IPS-11a (cell line): ENCODE results near the gene ELF3.
"Not testable (repeated sequence)": the region's sequence is repeated elsewhere in the genome, so short reads cannot be mapped to it uniquely, and the experiment has no call there.

Source experiments
- H3K4me3 ChIP-seq: one replicate; pipeline ENCODE4 v1.5.1; 2013; ENCODE audit warnings: low read depth, low read length, control low read depth

ELF3 gene

GRCh38 chr1:202034149-202034682, 23.8 kb downstream of the ELF3 start:
- H3K4me3 ChIP-seq = no peak overlapping the region

GRCh38 chr1:202034683-202035462, 24.5 kb downstream of the ELF3 start:
- H3K4me3 ChIP-seq = no peak overlapping the region

GRCh38 chr1:202036595-202037387, 26.4 kb downstream of the ELF3 start:
- H3K4me3 ChIP-seq = no peak overlapping the region

GRCh38 chr1:202037706-202038296, 27.4 kb downstream of the ELF3 start:
- no peak overlapping the region for H3K4me3 ChIP-seq

GRCh38 chr1:202038688-202039346, 28.4 kb downstream of the ELF3 start:
- no peak overlapping the region for H3K4me3 ChIP-seq

GRCh38 chr1:202045705-202046104, 35.3 kb downstream of the ELF3 start:
- no peak overlapping the region for H3K4me3 ChIP-seq

- no peak overlapping the region for H3K4me3 ChIP-seq
Measured at GRCh38 chr1:202046227-202046626, 35.8 kb downstream of the ELF3 start.

GRCh38 chr1:202046748-202047708, 36.6 kb downstream of the ELF3 start:
- no peak overlapping the region for H3K4me3 ChIP-seq

- H3K4me3 ChIP-seq = no peak overlapping the region
Measured at GRCh38 chr1:202047977-202048376, 37.6 kb downstream of the ELF3 start.

- no peak overlapping the region for H3K4me3 ChIP-seq
Measured at GRCh38 chr1:202049129-202049528, 38.7 kb downstream of the ELF3 start.

- no peak overlapping the region for H3K4me3 ChIP-seq
Measured at GRCh38 chr1:202054094-202054493, 43.7 kb downstream of the ELF3 start.

- not testable (repeated sequence) for H3K4me3 ChIP-seq
Measured at GRCh38 chr1:202054673-202055072, 44.3 kb downstream of the ELF3 start.

- H3K4me3 ChIP-seq = no peak overlapping the region
Measured at GRCh38 chr1:202056644-202057334, 46.4 kb downstream of the ELF3 start.

- not testable (repeated sequence) for H3K4me3 ChIP-seq
Measured at GRCh38 chr1:202057335-202057704, 46.9 kb downstream of the ELF3 start.

- no peak overlapping the region for H3K4me3 ChIP-seq
Measured at GRCh38 chr1:202058001-202058908, 47.9 kb downstream of the ELF3 start.

GRCh38 chr1:202061055-202061454, 50.7 kb downstream of the ELF3 start:
- H3K4me3 ChIP-seq = no peak overlapping the region

GRCh38 chr1:202061787-202062186, 51.4 kb downstream of the ELF3 start:
- not testable (repeated sequence) for H3K4me3 ChIP-seq

GRCh38 chr1:202062636-202063035, 52.2 kb downstream of the ELF3 start:
- H3K4me3 ChIP-seq = not testable (repeated sequence)
